AG04450 (cell line): Measurements from ENCODE around the gene FAM53B. TPM values are rescaled to one million over a fixed set of nuclear protein-coding genes. Genes with fewer than 3 reads are reported as not detected.

ENCODE experiments used
- CTCF ChIA-PET: fragments of 300-600, 350-600 bp; formaldehyde crosslinking; extraction: SDS; loops from one replicate; lab custom pipeline; 2022; ENCODE audit warnings: antibody characterized with exemption, inconsistent platforms; lab: Charles Lee
- POLR2A ChIA-PET: fragments of 350-600 bp; formaldehyde crosslinking; extraction: SDS; loops from one replicate; lab custom pipeline; 2021; ENCODE audit warnings: antibody characterized with exemption, inconsistent platforms; lab: Yijun Ruan, JAX
- DNase-seq: peaks from one replicate; pipeline ENCODE4 v3.0.0-alpha.2; 2011; ENCODE audit warnings: low read depth, low spot score
- H3K27ac ChIP-seq: one replicate; pipeline ENCODE4 v1.5.1; 2012; ENCODE audit warnings: low read depth, low read length, control low read depth
- H3K27me3 ChIP-seq: one replicate; pipeline ENCODE4 v1.6.0; 2012; ENCODE audit warnings: low read length; ENCODE audit not compliant: control insufficient read depth, insufficient read depth
- H3K4me3 ChIP-seq: 2 replicates; pipeline ENCODE4 v1.5.1; 2011; ENCODE audit warnings: mild to moderate bottlenecking, low read depth, low read length, control low read depth
- H3K9me3 ChIP-seq: 2 replicates; pipeline ENCODE4 v1.5.1; 2012; ENCODE audit warnings: low read length; ENCODE audit not compliant: control insufficient read depth, insufficient read depth
- polyA plus RNA-seq: library from polyadenylated mRNA; depleted of rRNA; stranded (reverse); fragments of >200 nt; gene quantifications from 2 replicates; pipeline ENCODE4 v1.2.3, GENCODE V29; 2011
- TF ChIP-seq, protein P1 (sequence below): IDR thresholded peaks from 2 replicates; pipeline ENCODE4 v1.5.1; 2011; ENCODE audit warnings: low read depth, low read length, control low read depth, inconsistent platforms

FAM53B gene
- polyA plus RNA-seq, 1 experiment = 4.1 TPM

DNA sequence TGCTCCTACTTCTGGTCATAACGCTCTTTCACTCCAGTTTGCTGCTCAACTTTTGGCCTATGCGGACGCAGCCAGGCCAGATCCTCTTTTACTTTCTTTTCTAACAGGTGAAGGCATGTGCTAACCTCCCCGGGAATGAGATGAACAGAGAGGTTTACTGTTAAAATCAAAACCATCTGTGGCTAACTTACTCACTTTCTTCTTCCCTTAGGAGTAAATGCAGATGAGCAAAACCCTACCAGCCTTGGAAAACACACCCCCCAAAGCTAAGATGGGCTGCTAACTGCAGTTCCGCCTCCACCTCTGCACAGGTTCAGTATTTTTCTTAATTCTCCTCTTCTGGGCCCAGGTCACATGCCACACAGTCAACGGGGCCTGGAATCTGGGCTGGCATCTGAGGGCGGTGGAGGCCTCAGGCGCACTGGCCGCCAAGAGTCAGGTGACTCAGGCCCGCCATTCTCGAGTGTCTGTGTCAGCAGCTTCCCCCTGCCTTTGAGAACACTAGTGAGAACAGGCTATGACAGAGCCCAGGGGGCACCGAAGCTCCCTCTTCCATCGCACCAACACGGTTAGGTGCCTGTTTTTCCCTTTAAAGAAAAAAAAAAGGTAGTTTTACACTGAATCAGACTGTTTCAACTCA, 11.1 kb downstream of the FAM53B start:
- POLR2A ChIA-PET = no interaction called here
- CTCF ChIA-PET = interaction anchor here (4.3 kb wide), 1 partner anchor 9 kb away, joined by 31 read pairs; no protein-coding TSS in a partner anchor
- TF ChIP-seq, protein P1, sequence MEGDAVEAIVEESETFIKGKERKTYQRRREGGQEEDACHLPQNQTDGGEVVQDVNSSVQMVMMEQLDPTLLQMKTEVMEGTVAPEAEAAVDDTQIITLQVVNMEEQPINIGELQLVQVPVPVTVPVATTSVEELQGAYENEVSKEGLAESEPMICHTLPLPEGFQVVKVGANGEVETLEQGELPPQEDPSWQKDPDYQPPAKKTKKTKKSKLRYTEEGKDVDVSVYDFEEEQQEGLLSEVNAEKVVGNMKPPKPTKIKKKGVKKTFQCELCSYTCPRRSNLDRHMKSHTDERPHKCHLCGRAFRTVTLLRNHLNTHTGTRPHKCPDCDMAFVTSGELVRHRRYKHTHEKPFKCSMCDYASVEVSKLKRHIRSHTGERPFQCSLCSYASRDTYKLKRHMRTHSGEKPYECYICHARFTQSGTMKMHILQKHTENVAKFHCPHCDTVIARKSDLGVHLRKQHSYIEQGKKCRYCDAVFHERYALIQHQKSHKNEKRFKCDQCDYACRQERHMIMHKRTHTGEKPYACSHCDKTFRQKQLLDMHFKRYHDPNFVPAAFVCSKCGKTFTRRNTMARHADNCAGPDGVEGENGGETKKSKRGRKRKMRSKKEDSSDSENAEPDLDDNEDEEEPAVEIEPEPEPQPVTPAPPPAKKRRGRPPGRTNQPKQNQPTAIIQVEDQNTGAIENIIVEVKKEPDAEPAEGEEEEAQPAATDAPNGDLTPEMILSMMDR = no peak
- Histone ChIP-seq H3K9me3 (no peaks in the 10 kb centered on the region), H3K4me3 (no peak overlapping the region), H3K27me3 (no peaks in the 10 kb centered on the region), H3K27ac (peak overlapping the region; percentile 65)
- no peak for DNase-seq

DNA sequence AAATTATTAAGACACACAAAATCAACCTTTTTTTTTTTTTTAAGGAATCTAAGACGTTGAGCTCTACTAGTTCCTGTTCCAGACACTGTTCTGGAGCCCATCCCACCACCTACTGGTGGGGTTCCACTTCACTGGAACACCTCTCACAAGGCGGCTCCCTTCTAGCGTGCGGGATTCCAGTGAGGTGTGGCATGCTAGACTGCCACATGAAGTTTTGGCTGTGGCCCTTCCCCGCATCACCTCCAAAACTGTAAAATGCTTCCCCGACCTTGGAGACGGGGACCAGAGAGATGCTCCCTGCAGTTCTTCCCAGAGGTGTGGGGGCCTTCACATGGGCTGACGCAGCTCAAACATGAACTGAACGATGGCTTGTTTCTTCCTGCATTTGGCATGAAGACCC, 12.6 kb downstream of the FAM53B start:
- TF ChIP-seq, protein P1 = no peak
- no peak for DNase-seq
- Histone ChIP-seq H3K27me3 (no peaks in the 10 kb centered on the region), H3K27ac (no peak overlapping the region), H3K9me3 (no peaks in the 10 kb centered on the region), H3K4me3 (no peak overlapping the region)
- POLR2A ChIA-PET = no interaction called here
- CTCF ChIA-PET = interaction anchor here (0.6 to 4.3 kb wide), 2 partner anchors 10 to 270 kb away, joined by 6 to 31 read pairs; partner anchors contain the start of gene LHPP

DNA sequence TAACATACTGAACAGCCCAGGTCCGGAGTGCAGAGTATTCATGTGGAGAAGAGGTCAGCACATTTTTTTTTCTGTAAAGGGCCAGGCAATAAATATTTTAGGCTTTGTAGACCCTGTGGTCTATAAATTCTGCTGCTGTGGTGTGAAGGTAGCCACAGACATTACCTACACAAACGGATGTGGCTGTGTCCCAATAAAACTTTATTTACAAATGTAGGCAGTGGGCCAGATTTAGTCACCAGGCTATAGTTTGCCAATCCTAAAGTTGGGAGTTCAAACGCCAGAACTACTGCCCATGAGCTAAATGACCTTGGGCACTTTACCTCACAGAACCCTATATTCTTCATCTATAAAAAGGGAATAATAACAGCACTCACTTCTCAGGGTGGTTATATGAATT, 13.4 kb downstream of the FAM53B start:
- TF ChIP-seq, protein P1 = no peak
- POLR2A ChIA-PET = no interaction called here
- H3K27me3 ChIP-seq = no peaks in the 10 kb centered on the region
- no peaks in the 10 kb centered on the region for H3K9me3 ChIP-seq
- CTCF ChIA-PET = interaction anchor here (4.3 kb wide), 1 partner anchor 11 kb away, joined by 31 read pairs; no protein-coding TSS in a partner anchor
- no peak for DNase-seq
- H3K27ac ChIP-seq = no peak overlapping the region
- H3K4me3 ChIP-seq = no peak overlapping the region

DNA sequence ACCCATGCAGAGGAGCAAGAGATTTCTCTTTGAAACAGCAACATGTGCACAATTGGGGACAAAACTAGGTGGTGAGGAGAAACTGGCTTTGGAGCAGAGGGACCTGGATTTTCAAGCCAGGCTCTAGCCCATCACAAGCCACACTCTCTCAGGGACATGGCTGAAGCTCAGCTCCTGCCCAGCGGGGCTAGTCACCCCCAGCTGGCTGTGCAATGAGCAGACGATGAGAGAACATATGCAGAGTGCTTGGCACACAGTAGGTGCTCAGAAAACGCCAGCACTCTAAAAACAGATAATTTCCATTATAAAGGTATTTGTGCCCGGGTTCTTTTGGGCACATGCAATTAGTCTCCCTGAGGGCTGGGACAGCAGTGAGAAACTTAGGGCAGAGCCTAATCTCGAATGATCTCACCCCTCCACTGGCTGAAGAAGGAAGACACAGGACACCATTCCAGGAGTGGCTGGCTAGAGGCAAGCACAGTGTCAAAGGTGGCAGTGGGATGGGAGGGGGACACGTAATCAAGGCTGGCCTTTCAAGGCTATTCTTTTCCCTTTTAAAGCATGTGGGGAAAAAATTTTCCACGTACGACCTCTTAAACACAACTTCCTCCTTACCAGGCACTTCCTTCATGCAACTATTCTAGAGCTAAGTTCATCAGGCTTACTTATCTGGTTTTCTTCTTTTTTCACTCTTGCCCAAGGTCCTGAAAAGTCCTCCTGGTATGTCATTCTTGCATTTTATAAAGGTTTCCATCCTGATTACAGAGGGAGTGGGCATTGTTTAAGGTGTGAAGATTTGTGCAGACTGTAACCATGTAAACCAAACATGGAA, 15.1 kb downstream of the FAM53B start:
- Histone ChIP-seq H3K27me3 (no peaks in the 10 kb centered on the region), H3K27ac (no peak overlapping the region), H3K4me3 (no peak overlapping the region), H3K9me3 (no peaks in the 10 kb centered on the region; the same call in 1 of the 2 replicates)
- ChIA-PET POLR2A (interaction anchor here (0.6 kb wide), 1 partner anchor 114 kb away, joined by 3 read pairs; no protein-coding TSS in a partner anchor), CTCF (interaction anchor here (1.8 kb wide), 1 partner anchor 12 kb away, joined by 10 read pairs; no protein-coding TSS in a partner anchor)
- TF ChIP-seq, protein P1 = no peak
- DNase-seq = no peak
